DND-41 (cell line): Measurements from ENCODE around the gene CENPS.

ENCODE experiments used
- ATAC-seq: fragments of 200-7000 bp; cut with Tn5 transposase; 3 replicates; pipeline ENCODE4 v1.9.1; 2021; ENCODE audit warnings: low read depth; ENCODE audit not compliant: insufficient read depth
- DNase-seq: peaks from one replicate; pipeline ENCODE4 v3.0.0-alpha.2; 2020
- H2AFZ ChIP-seq: 2 replicates; pipeline ENCODE4 v1.6.0; 2012; ENCODE audit warnings: low read depth, low read length
- H3K27ac ChIP-seq: 2 replicates; pipeline ENCODE4 v1.5.1; 2012; ENCODE audit warnings: low read length, inconsistent platforms
- H3K27me3 ChIP-seq: fragments of 200-600 bp; sonication (generic); 2 replicates; pipeline ENCODE4 v1.6.0; 2012; ENCODE audit warnings: low read length, mild to moderate bottlenecking, inconsistent platforms; ENCODE audit not compliant: insufficient read depth, poor library complexity
- H3K36me3 ChIP-seq: 2 replicates; pipeline ENCODE4 v1.5.1; 2012; ENCODE audit warnings: low read length, inconsistent platforms; ENCODE audit not compliant: insufficient read depth
- H3K4me1 ChIP-seq: 2 replicates; pipeline ENCODE4 v1.5.1; 2012; ENCODE audit warnings: mild to moderate bottlenecking, low read length; ENCODE audit not compliant: insufficient read depth
- H3K4me2 ChIP-seq: 2 replicates; pipeline ENCODE4 v1.6.0; 2012; ENCODE audit warnings: mild to moderate bottlenecking, moderate library complexity, low read length, inconsistent platforms; ENCODE audit not compliant: insufficient read depth
- H3K4me3 ChIP-seq, 2 experiments: fragments of 200-600 bp in 1 of 2; shearing (Covaris generic) in 1 of 2; 2 replicates each; pipeline ENCODE4 v1.5.1; 2012 to 2016; ENCODE audit warnings: inconsistent platforms in 2 of 2, low read length in 2 of 2, mild to moderate bottlenecking in 2 of 2, low read depth in 1 of 2, moderate library complexity in 1 of 2
- H3K79me2 ChIP-seq: 2 replicates; pipeline ENCODE4 v1.6.0; 2012; ENCODE audit warnings: low read length, inconsistent platforms; ENCODE audit not compliant: insufficient read depth
- H3K9ac ChIP-seq: 2 replicates; pipeline ENCODE4 v1.6.0; 2012; ENCODE audit warnings: low read depth, mild to moderate bottlenecking, inconsistent platforms, low read length, moderate library complexity
- H3K9me3 ChIP-seq: 2 replicates; pipeline ENCODE4 v1.5.1; 2012; ENCODE audit warnings: low read length, moderate library complexity, mild to moderate bottlenecking, inconsistent platforms; ENCODE audit not compliant: insufficient read depth, severe bottlenecking
- H4K20me1 ChIP-seq: 2 replicates; pipeline ENCODE4 v1.6.0; 2012; ENCODE audit warnings: low read length; ENCODE audit not compliant: insufficient read depth
- EZH2 ChIP-seq: IDR thresholded peaks from 3 replicates; pipeline ENCODE4 v1.6.1; 2012; ENCODE audit warnings: borderline replicate concordance, low read depth, mild to moderate bottlenecking, moderate library complexity, low read length, inconsistent platforms; ENCODE audit not compliant: severe bottlenecking
- TF ChIP-seq, protein P1 (sequence below): IDR thresholded peaks from 2 replicates; pipeline ENCODE4 v1.5.1; 2012; ENCODE audit warnings: borderline replicate concordance, low read length, moderate library complexity, mild to moderate bottlenecking; ENCODE audit not compliant: poor library complexity, severe bottlenecking; ENCODE audit errors: extremely low read depth

The CENPS gene

GRCh38 chr1:10400013-10400412, 30.2 kb upstream of the CENPS start:
- Histone ChIP-seq H3K9me3 (no peaks in the 10 kb centered on the region), H3K79me2 (peaks cover 32% of the 10 kb centered on the region), H3K4me2 (peak overlapping the region; percentile 84), H3K9ac (peak overlapping the region; percentile 67), H4K20me1 (peaks cover 23% of the 10 kb centered on the region), H3K27ac (peak overlapping the region; percentile 24; the same call in 1 of the 2 replicates), H2AFZ (no peak overlapping the region), H3K27me3 (no peaks in the 10 kb centered on the region), H3K4me1 (peaks cover 39% of the 10 kb centered on the region), H3K4me3 (peak overlapping the region; percentile 67 to 82; a peak in 3 of 4 replicates), H3K36me3 (peaks cover 46% of the 10 kb centered on the region)
- TF ChIP-seq EZH2 = no peak
- TF ChIP-seq, protein P1, sequence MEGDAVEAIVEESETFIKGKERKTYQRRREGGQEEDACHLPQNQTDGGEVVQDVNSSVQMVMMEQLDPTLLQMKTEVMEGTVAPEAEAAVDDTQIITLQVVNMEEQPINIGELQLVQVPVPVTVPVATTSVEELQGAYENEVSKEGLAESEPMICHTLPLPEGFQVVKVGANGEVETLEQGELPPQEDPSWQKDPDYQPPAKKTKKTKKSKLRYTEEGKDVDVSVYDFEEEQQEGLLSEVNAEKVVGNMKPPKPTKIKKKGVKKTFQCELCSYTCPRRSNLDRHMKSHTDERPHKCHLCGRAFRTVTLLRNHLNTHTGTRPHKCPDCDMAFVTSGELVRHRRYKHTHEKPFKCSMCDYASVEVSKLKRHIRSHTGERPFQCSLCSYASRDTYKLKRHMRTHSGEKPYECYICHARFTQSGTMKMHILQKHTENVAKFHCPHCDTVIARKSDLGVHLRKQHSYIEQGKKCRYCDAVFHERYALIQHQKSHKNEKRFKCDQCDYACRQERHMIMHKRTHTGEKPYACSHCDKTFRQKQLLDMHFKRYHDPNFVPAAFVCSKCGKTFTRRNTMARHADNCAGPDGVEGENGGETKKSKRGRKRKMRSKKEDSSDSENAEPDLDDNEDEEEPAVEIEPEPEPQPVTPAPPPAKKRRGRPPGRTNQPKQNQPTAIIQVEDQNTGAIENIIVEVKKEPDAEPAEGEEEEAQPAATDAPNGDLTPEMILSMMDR = no peak
- DNase-seq (no peak), ATAC-seq (no peak)

DNA sequence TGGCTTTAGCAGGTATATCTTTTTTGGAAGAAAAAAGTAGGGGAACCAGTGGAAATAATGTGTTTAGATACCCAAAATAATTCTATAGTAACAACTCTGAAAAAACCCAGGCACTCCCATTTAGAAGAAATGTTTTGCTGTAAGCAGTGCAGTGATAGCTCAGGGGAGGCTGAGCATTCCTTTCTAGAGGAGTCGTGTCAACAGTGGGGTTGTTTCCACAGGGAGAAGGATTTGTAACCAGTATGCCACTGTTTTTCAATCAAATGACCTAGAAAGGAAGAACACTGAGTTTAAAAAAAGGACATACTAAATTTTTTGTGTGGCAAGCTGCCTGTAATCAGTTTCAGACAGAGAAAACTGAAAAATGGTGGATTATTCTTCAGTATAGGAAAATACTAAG, 29.0 kb upstream of the CENPS start:
- H3K4me2 ChIP-seq = peak overlapping the region; percentile 84; the same call in 1 of the 2 replicates
- no peaks in the 10 kb centered on the region for H3K27me3 ChIP-seq
- peaks cover 58% of the 10 kb centered on the region for H3K36me3 ChIP-seq
- no peak for TF ChIP-seq EZH2
- TF ChIP-seq, protein P1 = no peak
- H3K4me1 ChIP-seq = peaks cover 39% of the 10 kb centered on the region
- H2AFZ ChIP-seq = no peak overlapping the region
- H3K4me3 ChIP-seq = no peak overlapping the region
- H3K9me3 ChIP-seq = no peaks in the 10 kb centered on the region
- H4K20me1 ChIP-seq = peaks cover 23% of the 10 kb centered on the region
- no peak for DNase-seq
- no peak for ATAC-seq
- peaks cover 32% of the 10 kb centered on the region for H3K79me2 ChIP-seq
- no peak overlapping the region for H3K27ac ChIP-seq
- H3K9ac ChIP-seq = 0 out of 2 replicates have a peak overlapping the region, but pooled peaks have one; percentile 19

DNA sequence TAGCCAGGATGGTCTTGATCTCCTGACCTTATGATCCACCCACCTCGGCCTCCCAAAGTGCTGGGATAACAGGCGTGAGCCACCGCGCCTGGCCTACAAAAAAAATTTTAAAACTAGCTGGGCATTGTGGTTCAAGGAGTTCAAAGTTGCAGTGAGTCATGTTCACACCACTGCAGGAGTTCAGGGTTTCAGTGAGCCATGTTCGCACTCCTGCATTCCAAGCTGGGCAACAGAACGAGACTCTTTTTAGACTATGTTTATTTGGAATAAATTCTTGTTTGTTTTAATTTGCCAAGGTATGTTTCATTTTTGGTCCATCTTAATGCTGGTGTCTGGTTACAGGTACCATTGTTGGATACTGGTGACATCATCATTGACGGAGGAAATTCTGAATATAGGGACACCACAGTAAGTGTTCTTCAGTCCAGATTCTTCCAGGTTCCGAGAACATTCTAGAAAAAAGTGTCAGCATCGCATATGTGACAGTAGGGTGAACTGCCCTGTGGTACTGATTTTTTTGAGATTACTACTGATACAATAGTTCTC, 27.4 kb upstream of the CENPS start:
- no peak for TF ChIP-seq EZH2
- TF ChIP-seq, protein P1 = no peak
- Histone ChIP-seq H3K27ac (no peak overlapping the region), H3K4me2 (no peak overlapping the region), H3K9me3 (no peaks in the 10 kb centered on the region), H3K79me2 (peaks cover 32% of the 10 kb centered on the region), H3K4me3 (no peak overlapping the region), H3K9ac (no peak overlapping the region), H3K4me1 (peaks cover 28% of the 10 kb centered on the region), H3K27me3 (no peaks in the 10 kb centered on the region), H4K20me1 (peaks cover 23% of the 10 kb centered on the region), H2AFZ (no peak overlapping the region), H3K36me3 (peaks cover 74% of the 10 kb centered on the region)
- no peak for DNase-seq
- ATAC-seq = no peak
